HG03159 (cell line): ENCODE data around the gene RGL1.
"Not testable (repeated sequence)": the region's sequence is repeated elsewhere in the genome, so short reads cannot be mapped to it uniquely, and the experiment has no call there.

Experiments used
- ATAC-seq: cut with Tn5 transposase; IDR thresholded peaks from one replicate; pipeline ENCODE4 v1.9.1; 2021; ENCODE audit warnings: mild to moderate bottlenecking, moderate library complexity; ENCODE audit not compliant: unreplicated experiment

The RGL1 gene

GRCh38 chr1:183783767-183784637 lies 20.9 kb upstream of the RGL1 start:
- ATAC-seq: no peak

DNA sequence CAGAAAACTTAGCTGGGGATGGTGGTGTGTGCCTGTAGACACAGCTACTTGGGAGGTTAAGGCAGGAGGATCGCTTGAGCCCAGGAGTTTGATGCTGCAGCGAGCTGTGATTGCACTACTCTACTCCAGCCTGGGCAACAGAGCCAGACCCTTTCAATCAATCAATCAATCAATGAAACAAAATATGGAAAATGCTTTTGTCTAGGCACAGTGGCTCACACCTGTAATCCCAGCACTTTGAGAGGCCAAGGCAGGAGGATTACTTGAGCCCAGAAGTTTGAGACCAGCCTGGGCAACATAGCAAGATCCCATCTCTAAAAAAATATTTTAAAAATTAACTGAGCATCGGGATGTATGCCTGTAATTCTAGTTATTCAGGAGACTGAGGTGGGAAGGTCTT lies 19.0 kb upstream of the RGL1 start:
- ATAC-seq: not testable (repeated sequence)

GRCh38 chr1:183787704-183788103 lies 17.2 kb upstream of the RGL1 start:
- no peak for ATAC-seq

DNA sequence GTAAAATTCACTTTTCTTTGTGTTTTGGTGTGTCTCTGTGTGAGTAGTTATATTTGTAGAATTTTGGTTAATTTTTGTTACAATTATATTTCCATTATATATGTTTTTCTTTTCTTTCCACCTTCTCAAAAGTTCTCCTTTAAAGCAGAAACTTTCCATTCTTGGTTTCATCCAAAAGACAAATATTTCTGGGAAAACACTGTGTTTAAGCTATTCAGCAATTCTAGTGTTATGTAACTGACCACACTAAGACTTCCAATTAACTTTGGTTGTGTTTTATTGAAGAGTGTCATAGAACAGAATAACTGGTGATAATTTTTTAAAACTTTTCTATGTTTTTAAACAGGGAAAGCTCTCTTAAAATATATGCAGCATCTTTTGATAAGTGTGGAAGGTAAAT lies 13.6 kb upstream of the RGL1 start:
- no peak for ATAC-seq

GRCh38 chr1:183792300-183792699 lies 12.6 kb upstream of the RGL1 start:
- no peak for ATAC-seq

DNA sequence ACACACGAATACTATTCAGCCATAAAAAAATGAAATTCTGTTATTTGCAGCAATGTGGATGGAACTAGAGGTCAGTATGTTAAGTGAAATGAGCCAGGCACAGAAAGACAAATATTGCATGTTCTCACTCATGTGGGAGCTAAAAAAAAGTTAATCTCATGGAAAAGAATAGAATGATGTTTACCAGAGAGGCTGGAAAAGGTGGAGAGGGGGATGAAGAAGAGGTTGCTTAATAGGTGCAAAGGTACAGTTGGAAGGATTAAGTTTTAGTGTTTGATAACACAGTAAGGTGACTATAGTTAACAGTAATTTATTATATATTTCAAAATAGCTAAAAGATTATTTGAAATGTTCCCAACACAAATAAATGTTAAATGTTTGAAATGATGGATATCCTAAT lies 10.8 kb upstream of the RGL1 start:
- no peak for ATAC-seq

GRCh38 chr1:183800449-183800848 lies 4.5 kb upstream of the RGL1 start:
- no peak for ATAC-seq

DNA sequence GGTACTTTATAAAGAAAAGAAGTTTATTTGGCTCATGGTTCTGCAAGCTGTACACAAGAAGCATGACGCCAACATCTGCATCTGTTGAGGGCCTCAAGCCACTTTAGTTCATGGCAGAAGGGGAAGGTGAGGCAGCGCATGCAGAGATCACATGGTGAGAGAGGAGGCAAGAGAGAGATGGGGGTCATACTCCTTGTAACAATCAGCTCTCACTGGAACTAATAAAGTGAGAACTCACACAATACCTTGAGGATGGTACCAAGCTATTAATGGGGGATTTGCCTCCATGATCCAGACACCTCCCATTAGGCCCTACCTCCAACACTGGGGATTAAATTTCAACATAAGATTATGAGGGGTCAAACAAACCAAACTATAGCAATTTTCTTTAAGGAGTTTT lies 3.3 kb upstream of the RGL1 start:
- ATAC-seq: no peak

DNA sequence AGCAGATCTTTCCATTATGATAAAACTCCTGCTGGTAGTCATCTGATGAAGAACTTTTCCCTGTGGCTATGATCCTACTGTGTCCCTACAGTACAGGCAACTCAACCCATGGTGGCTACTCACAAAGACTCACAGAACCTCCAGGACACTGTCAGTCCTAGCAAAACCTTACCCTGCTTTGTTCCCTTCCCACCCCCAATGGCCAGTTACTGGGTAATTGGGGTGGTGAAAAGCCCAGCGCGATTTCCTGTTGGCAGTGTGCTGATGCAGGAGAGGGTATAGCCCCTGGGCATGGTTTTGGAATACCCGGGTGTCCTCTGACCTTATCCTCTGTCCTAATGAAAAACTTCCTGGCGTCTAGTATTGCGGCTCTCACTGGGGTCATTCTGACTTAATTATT lies 533 bp upstream of the RGL1 start:
- ATAC-seq: no peak

DNA sequence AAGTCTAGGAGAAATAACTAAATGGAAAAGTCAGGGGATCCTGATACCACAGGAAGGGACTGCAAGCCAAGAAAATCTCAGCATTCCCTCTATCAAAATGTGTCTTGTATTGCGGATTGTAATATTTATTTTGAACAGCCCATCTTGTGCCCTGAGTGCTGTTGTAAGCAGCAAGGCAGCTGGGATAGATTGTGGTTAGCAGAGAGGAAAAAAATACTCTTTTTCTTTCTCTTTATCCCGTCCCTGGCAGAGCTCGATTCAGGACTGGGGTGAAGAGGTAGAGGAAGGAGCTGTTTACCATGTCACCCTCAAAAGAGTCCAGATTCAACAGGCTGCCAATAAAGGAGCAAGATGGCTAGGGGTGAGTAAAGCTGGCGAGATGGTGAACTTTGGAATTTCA lies 1.2 kb downstream of the RGL1 start:
- no peak for ATAC-seq

- ATAC-seq: no peak
These were observed 1.8 kb downstream of the RGL1 start for GRCh38 chr1:183806675-183807074.

- peak; percentile 71 for ATAC-seq
These were observed 2.7 kb downstream of the RGL1 start for GRCh38 chr1:183807549-183808168.

GRCh38 chr1:183808296-183809027 lies 3.5 kb downstream of the RGL1 start:
- no peak for ATAC-seq

- no peak for ATAC-seq
These were observed 5.2 kb downstream of the RGL1 start for GRCh38 chr1:183810121-183810520.

GRCh38 chr1:183810756-183811544 lies 6.0 kb downstream of the RGL1 start:
- no peak for ATAC-seq

DNA sequence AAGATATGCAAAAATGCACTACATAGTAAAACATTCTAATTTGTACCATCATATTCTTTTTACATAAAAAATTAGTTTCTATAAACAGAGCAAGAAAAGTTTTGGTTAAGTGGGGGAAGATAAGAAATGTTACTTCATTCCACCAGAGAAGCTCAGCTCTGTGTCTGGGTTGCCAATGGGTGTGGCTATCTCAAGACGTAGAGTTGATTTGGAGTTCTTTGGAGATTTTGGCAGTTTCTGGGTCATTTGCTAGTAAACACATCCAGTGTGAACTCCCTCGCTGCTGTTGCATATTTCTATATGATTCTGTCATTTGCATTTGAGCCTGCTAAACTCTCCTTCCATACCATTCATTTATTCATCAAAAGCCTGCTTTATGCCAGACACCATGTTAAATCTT lies 7.2 kb downstream of the RGL1 start:
- no peak for ATAC-seq

DNA sequence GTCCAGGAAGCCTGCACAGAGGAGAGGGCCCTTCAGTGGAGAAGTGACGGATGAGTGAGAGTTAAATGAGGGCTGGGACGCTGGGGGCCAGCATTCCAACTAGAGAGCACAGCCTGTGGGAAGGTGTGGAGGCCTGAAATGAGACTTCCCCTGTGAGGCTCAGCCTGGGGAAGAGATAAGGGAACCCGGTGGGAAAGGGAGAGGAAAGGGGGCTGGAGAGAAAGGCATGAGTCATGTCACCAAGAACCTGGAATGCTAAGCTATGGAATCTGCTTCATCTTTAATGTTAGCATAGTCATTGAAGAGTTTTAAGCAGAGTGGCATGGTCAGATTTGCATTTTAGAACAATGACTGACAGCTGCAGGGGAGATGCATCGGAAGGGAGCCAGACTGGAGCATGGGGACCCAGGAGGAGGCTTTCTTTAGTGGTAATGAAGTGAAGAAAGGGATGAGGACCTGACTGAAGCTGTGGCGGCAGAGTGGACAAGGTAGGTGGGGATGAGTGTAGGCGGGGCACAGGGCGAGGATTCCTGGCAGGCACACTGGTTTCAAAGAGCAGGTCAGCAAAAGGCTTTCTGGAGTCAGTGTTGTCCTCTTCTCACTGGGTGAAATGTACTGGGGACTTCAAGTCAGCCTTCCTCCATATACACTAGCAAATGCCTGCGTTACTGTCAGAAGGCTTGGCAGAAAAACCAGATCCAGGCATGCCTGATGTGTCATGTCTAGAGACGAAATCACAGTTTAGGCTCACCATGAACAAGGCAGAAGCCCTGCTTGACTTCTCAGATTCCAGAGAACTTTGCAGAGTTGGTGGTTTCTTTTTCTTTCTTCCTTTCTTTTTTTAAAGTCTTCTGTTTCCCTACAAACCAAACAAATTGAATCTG lies 8.0 kb downstream of the RGL1 start:
- ATAC-seq: no peak

DNA sequence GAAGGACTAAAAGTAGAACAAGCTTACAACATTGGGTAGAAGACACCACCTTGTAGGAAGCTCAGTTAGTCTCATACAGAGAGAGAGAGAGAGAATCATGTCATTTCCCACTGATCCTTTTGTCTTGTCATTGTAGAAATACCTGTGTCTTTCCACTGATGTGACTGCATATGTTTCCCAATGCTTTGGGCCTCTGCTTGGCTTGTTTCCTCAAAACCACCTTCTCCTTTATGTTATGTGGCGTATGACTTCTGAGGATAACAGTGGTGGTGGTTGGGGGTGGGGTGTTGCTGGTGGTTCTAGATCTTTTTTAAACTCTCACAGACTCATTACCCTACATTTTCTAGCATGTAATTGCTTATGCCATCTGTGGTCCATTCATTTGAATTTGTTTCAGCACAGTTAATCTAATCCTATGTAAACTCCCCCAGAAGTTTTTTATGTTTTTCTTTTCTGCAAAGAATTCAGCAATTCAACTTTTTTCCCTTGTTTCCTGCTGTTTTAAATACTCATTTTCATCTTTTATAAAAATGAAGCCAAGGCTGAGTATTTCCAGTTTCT lies 9.3 kb downstream of the RGL1 start:
- ATAC-seq: no peak

DNA sequence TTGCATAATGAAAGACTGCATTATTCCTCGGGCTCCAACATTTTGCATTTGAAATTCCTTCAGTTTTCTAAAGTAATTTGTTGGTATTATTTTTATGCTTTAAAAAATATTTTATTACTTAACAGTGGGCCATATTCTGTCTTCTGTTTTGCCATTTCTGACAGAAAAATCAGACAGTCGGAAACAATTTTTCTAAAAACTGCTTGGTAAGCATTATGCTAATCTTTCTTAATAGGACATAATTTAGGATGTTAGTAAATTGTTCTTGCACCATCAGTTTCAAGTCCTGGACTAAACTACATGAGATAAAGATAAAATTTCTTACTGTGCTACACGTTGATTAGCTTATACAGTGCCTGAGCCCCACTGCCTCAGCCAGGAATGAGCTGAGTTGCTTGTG lies 11.2 kb downstream of the RGL1 start:
- no peak for ATAC-seq
